ACHN (cell line): ENCODE measurements around the gene EEF1E1.

Experiments
- DNase-seq: peaks from one replicate; pipeline ENCODE4 v3.0.0-alpha.2; 2015
- in situ Hi-C: cut with HindIII; loops from 2 replicates; pipeline ENCODE4 v1.10.0; 2017; ENCODE audit warnings: low sequenced_read_pairs, low pct_ligation_motif_present, low pct_unique_long_range_greater_than_20kb

EEF1E1 gene

DNA sequence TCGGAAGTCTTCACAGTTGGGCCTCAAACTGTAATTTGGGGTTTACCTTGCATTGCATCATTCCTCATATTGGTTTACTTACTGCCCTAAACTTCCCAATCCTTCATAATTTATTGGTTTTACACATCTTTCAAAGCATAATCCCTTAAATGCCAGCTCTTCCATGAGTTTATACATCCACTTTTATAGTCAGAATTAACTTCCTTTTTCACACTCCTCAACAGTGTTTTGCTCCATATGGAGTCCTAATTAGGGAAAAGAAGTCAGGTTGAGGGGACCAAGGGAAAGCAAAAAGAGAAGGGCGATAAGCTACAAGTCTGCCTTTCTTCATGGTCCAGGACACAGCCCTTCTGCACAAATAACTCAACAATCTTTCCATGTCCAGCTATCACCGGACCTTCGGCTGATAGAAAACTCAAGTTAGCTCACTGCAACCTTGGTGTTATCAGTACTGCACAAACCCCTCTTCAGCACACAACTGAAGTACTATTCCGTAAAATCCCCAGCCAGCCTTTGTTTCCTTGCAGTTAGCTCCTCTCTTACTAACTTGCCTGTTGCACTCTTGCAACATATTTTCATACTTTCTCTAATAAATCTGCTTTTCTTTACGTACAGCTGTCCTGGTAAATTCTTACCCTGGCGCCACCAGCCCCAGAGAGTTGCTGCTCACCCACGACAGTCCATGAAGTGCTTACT lies 2.0 kb downstream of the EEF1E1 start:
- no peak for DNase-seq
- in situ Hi-C loops, result no loop called here

DNA sequence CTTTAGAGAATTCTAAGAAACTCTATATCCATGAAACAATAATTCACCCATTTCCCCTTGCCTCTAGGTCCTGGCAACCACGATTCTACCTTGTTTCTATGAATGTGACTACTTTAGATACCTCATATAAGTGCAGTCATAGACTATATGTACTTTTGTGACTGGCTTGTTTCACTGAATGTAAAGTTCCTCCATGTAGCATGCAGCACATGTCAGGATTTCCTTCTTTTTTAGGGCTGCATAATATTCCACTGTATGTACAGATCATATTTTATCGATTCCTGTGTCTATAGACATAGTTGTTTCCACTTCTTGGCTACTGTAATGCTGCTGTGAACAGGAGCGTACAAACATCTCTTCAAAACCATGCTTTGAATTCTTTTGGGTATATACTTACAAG lies 11.7 kb downstream of the EEF1E1 start:
- in situ Hi-C loops, result no loop called here
- no peak for DNase-seq

DNA sequence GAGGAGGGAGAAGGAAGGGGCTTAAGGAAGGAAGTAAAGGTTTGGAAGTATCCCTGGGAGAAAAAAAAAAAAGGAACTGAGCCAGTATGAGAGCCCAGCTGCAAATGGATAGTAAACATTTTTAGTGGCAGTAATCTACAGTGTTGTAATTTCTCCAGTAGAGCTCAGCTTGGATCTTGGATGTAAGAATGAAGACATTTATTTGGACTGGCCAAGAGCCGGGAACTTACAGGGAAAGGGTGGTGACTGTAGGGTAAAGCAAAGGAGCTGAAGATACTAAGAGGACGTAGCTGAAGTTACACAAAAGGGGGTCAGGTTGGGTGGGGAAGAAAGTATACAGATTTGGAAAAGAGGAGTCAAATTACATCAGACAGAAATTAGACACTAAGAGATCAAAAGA lies 13.5 kb downstream of the EEF1E1 start:
- in situ Hi-C loops, result no loop called here

DNA sequence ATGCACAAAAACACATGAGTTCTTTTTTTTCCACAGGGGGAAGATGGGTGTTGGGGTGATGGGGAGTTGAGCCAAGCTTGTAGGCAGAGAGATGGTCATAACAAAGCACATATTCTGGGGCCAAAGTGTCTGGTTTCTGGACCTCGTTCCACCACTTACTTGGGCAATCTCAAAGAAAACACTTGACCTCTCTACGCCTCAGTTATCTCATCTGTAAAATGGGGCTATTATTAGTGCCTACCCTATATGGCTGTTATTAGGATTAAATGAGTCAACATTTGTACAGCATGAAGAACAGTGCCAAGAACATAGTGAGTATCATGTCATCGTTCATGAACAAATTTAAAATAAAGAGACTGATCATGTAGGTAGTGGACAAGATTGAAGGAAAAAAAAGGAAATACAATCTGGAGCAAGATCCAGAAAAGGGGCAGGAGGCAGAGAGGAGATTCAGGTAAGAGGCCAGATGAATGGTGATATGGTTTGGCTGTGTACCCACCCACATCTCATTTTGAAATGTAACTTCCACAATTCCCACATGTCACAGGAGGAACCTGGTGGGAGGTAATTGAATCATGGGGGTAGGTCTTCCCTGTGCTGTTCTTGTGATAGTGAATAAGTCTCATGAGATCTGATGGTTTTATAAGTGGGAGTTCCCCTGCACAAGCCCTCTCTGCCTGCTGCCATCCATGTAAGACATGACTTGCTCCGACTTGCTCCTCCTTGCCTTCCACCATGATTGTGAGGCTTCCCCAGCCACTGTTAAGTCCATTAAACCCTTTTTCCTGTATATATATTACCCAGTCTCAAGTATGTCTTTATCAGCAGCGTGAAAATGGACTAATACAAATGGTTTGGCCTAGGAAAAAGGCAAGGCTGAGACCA lies 14.2 kb downstream of the EEF1E1 start:
- no peak for DNase-seq
- in situ Hi-C loops, result no loop called here

More for the DNA sequence above, 13.5 kb downstream of the EEF1E1 start:
- no peak for DNase-seq

DNA sequence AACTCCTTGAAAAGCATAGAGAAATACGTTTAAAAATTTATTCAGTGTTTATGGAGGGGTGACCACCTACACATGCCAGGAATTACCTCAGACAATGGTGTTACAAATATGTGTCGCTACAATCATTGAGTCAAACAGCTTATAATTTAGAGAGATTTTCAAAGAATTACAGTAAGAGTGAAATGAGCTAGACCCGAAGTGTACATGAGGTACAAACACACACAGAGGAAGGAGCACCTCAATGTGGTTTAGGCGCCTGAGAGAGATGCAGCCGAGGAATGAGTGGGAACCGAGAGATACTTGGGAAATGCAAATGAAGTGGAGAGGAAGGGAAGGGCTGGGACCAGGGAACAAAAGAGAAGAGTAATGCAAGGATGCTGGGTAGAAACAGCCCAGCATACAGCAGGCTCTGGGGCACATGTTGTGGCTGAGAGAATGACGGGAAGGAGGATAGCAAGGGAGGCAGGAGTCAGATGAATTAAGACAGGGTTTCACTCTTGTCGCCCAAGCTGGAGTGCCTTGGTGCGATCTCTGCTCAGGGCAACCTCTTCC lies 15.5 kb downstream of the EEF1E1 start:
- in situ Hi-C loops, result no loop called here
- no peak for DNase-seq

DNA sequence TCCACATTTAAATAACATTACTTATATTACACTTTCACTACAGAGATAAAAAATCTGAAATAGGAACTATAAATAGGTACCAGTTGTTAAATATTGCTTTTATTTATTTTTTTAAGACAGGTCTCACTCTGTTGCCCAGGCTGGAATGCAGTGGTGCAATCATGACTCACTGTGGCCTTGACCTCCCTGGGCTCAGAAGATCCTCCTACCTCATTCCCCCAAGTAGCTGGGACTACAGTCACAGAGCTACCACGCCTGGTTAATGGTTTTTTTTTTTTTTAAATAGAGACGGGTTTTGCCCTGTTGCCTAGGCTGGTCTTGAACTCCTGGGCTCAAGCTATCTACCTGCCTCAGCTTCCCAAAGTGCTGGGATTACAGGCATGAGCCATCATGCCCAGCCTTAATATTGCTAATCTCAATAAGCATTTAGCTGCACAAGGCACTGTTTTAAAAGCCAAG lies 17.3 kb downstream of the EEF1E1 start:
- DNase-seq, result peak; percentile 95
- in situ Hi-C loops, result no loop called here

DNA sequence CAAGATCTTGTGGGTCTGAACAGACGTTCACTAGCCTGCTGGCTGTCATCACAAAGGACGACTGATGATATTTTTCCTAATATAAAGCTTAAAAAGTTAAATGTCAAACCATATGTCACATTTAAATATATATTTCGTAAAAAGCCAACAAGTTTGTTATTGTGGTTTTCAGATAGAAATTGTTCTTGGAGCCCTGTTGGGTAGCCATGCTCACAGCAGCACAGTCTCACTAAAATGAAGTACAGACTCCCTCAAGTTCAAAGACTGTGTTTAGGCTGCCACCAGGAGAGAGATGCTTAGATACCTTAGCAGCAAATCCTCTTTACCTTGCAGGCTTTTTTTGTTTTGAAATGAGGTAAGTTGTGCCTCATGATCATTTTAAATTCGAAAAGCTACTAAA lies 17.8 kb downstream of the EEF1E1 start:
- DNase-seq, result peak; percentile 28
- in situ Hi-C loops, result no loop called here

DNA sequence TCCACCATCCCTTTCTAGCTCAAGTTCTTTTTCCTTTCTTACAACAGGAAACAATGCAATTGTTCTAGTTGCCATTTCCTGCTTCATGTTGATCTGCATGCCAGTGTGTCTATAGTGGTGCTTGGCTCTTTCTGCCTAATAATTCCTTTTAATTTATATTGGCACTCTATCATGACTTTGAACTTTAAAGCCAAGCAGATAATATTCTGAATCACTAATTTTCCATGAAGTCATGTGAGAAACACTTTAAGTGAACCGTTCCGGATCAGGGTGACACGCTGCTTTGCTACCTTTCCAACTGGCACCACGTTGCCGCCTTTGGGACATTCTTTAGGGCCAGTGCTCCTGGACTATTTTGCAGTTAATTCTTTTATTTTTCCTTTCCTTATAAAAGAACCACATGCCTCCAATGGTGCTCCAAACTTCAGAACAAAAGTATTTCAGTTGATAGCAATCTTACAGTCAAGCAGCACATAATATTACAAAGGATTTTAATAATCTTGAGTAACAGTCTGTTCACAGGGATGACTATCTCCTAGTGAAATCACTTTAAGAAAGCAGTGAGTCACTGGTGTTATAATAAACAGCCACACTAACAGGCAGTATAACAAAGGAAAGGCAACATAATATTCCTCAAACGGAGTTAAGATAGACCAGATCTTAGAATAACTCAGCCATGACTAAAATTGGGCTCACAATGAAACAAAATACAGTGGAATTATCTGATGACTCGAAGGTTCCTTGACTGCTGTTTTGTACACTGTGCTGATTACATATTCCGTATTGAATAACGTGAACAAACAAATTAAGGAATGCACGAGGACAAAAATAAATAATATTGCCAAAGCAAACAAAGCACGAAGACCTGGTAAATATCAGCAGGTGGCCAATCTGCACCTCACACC lies 19.1 kb downstream of the EEF1E1 start:
- in situ Hi-C loops, result no loop called here
- DNase-seq, result peak; percentile 59

DNA sequence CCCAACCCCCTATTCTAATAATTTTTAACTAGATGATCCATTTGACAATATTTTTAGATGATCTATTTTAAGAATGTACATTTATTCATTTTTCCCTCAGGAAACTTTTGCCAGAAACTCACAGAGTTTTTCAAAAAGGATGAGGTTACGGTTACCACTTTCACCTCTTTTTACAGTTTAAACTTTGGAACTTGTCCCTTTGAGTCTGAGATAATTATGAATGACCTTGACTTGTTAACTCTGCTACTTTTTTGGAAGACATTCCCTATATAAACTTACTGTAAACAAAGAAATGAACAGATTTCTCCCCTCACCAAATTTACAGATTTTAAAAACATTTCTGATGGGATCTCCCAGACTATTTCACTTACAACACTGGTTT lies 19.8 kb downstream of the EEF1E1 start:
- DNase-seq, result no peak
- in situ Hi-C loops, result no loop called here

DNA sequence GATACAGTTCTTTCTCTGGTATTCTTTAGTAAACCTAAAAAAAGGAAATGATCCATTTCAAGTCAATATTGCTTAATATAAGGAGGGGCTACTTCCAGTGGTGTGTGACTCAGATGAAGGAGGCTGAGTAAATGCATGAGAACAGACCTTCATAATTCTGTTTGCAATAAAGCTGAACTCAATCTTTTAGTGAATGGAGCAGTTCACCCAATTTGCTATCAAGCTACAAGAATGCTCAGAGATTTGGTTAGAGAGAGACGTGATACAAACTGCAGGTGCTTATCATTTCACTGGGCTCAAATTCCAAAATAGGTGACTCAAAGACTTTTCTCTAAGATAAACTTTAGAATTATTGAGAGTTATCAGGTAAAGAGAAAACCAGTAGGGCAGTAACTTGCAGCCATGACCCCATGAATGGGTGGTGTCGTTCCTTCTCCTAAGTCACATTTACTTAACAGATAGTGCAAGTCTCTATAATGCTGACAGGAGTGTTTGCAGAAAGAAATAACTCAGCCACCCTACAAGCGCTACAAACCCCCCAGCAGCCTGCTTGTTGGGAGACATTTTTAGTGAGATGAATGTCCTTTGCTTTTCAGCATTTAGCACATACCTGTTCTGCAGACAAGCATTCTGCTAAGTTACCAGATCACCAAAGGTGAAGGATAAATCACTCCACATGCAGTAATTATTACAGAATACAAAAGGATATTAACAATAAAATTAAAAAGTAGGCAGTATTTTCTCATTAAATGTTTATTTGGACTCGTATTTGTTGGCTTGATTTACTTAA lies 21.8 kb downstream of the EEF1E1 start:
- peak; percentile 54 for DNase-seq

DNA sequence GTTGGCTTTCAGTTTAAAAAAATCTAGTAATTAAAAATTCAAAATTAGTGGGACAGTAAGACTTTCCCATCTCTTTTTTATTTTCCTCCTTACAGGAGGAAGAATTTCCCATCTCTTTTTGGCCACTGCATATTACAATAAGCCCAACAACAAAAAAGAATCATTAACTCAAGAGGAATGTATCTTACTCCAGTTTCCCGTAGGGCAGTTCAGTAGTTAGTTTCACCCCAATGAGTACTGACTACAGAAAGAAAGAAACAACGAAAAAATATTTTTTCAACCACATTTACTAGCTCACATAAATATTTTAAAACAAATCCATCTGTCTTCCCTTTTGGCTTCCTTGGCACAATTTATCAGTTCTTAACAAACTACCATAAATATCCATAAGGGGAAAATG lies 23.2 kb downstream of the EEF1E1 start:
- peak; percentile 85 for DNase-seq
- in situ Hi-C loops, result no loop called here

More for the DNA sequence above, 21.8 kb downstream of the EEF1E1 start:
- in situ Hi-C loops, result no loop called here

DNA sequence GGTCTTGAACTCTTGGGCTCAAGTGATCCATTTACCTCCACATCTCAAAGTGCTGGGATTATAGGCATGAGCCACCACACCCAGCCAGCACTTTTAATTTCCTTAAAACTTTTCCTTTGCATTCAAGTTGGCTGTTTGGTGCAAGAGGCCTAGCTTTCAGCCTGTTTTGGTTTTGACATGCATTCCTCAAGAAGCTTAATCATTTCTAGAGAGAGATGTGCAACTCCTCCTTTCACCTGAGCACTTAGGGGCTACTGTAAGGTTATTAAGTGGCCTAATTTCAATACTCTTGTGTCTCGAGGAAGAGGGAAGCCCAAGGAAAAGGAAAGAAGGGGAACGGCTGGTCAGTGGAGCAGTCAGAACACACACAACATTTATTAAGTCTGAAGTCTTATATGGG lies 24.4 kb downstream of the EEF1E1 start:
- in situ Hi-C loops, result no loop called here
- no peak for DNase-seq

DNA sequence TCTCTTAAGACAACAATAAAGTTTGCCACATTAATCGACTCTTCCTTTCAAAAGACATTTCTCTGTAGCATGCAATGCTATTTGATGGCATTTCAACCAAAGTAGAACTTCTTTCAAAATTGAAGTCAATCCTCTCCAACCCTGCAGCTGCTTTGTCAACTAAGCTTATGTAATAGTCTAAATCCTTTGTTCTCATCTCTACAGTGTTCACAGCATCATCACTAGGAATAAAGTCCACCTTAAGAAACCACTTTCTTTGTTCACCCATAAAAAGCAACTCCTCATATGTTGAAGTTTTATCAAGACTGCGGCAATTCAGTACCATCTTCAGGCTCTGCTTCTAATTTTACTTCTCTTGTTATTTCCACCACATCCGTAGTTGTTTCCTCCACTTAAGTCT lies 26.6 kb downstream of the EEF1E1 start:
- DNase-seq, result no peak
- in situ Hi-C loops, result no loop called here

DNA sequence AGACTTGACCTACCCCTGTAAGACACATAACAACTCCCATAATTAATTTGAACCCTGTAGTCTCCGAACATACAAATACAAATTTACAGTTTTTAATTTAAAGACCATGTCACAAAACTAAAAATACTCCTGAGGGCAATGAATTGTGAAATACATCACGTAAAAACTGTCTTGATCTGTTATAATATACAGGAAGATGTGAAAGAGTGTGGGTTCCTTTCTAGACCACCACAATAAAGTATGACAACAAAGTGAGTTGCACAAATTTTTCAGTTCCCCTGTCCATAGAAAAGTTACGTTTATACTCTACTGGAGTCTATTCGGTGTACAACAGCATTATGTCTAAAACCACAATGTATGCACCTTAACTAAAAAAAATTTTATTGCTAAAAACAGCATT lies 27.2 kb downstream of the EEF1E1 start:
- DNase-seq, result no peak
- in situ Hi-C loops, result no loop called here

DNA sequence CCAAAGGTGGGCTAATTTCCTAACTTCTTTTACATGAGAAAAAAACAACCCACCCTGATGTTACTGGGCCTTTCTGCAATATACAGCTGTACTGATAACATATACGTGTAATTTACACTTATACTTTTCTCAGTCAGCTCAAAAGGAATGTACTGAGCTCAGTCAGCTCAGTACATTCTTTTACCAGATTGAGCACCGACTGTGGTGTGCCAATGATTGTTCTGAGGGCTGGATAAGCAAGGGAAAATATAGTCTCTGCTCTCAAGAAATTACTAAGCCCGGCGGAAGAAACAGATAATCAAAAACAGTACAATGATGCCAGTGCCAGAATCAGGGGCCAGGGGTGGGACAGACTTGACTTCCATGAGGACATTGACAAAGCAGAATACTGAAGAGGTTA lies 28.1 kb downstream of the EEF1E1 start:
- DNase-seq, result no peak
- in situ Hi-C loops, result no loop called here

DNA sequence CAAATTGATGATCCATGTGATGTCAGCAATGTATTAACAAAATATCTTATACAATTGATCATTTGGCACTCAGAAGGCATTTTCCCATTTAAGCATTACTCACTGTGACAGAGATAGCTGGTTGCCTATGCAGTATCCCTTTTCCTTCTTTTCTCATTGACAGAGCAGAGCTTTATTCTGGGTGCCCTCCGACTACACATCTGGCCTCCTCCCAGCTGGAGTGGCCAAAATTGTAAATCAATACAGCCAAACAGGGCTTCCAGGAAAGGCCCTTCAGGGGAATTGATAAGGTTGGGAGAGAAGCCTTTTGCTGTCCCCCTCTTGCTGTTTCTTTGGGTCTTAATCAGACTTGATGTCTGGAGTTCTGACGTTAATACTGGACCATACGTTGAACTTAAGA lies 28.6 kb downstream of the EEF1E1 start:
- no peak for DNase-seq
- in situ Hi-C loops, result no loop called here

DNA sequence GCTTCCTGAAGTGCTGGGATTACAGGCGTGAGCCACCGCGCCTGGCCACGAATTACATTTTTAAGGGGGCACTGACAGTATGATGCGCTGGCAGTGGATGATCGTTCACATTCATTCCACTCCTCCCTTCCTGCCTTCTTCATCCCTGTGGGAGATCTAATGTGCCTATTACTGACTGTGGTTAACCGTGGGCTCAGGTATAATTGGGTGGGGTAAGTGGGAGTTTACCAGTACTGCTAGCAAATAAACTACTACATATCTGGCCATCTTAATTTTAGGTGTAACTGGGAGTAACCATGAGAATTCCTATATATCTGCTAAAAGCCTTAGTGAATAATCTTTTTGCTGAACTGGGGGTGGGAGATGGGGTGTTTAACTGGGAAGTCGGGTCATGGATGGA lies 31.6 kb downstream of the EEF1E1 start:
- in situ Hi-C loops, result no loop called here
- DNase-seq, result no peak
